Measurements from ENCODE around the gene INPP4B. TPM values are rescaled to one million over a fixed set of nuclear protein-coding genes. Genes with fewer than 3 reads are reported as not detected.

INPP4B gene
- total RNA-seq, 1 donor from 2014 or later = 32.7 TPM

DNA sequence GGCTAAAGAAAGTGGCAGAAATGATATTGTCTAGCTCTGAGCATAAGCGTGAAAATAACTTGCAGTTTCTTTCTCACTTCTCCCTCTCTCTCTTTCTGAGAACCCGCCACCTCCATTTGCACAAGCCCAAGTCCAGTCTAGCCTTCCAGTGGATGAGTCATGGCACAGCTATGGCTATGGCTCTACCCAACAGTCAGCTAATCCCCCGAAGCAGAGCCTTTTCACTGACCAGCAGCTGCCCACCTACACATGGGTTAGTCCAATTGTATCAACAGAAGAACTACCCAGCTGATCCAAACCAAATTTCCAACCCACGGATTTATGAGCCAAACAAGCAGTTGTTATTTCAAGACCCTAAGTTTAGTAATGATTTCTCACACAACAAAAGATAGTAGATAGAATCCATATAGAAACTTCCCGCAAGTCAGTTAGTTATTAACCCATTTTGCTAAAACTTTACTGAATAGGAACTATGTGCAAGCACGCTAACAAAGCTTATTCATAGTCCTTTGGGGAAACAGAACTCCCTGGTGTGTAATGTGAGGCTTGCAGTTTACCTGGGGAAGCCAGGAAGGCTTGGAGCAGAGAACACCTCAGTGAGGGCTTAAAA is 282.3 kb downstream of the INPP4B start:
- no peak for DNase-seq (ENCODE audit: low spot score in 2 of 2)
- H3K4me3 ChIP-seq = no peak overlapping the region
- intact Hi-C loops (cut with DNase I) = no loop called here
- H3K9me3 ChIP-seq = no peaks in the 10 kb centered on the region
- peaks cover 0 to 5% of the 10 kb centered on the region in 2 donors for H3K4me1 ChIP-seq
- H3K36me3 ChIP-seq = no peaks in the 10 kb centered on the region
- TF ChIP-seq, protein P1, sequence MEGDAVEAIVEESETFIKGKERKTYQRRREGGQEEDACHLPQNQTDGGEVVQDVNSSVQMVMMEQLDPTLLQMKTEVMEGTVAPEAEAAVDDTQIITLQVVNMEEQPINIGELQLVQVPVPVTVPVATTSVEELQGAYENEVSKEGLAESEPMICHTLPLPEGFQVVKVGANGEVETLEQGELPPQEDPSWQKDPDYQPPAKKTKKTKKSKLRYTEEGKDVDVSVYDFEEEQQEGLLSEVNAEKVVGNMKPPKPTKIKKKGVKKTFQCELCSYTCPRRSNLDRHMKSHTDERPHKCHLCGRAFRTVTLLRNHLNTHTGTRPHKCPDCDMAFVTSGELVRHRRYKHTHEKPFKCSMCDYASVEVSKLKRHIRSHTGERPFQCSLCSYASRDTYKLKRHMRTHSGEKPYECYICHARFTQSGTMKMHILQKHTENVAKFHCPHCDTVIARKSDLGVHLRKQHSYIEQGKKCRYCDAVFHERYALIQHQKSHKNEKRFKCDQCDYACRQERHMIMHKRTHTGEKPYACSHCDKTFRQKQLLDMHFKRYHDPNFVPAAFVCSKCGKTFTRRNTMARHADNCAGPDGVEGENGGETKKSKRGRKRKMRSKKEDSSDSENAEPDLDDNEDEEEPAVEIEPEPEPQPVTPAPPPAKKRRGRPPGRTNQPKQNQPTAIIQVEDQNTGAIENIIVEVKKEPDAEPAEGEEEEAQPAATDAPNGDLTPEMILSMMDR (IDR thresholded peaks at IDR 0.05) = no peak
- H3K27me3 ChIP-seq = no peaks in the 10 kb centered on the region
- no peak overlapping the region for H3K27ac ChIP-seq

DNA sequence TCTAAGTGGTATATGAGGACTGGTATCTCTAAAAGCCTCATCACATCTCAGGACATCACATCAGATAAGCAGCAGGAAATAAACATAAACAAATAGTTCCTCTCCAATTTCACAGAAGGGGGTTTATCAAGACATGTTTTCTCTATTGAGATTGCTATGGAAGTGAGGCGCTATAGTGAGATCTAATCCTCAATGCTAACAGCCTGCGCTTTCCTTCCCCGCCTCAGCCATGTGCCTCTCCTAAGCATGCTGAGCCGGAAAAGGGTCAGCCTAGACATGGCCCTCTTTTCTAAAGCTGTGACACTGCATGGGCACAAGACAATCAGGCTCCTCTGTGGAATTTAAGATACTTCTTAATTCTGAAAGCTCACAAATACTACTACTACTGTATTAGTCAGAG is 286.1 kb downstream of the INPP4B start:
- H3K4me1 ChIP-seq = no peaks in the 10 kb centered on the region
- H3K9me3 ChIP-seq = no peaks in the 10 kb centered on the region
- no peak for DNase-seq (ENCODE audit: low spot score in 2 of 2)
- TF ChIP-seq, protein P1 (IDR thresholded peaks at IDR 0.05) = no peak
- H3K27ac ChIP-seq = no peak overlapping the region
- intact Hi-C loops (cut with DNase I) = no loop called here
- H3K27me3 ChIP-seq = no peaks in the 10 kb centered on the region
- H3K36me3 ChIP-seq = no peaks in the 10 kb centered on the region
- no peak overlapping the region for H3K4me3 ChIP-seq

DNA sequence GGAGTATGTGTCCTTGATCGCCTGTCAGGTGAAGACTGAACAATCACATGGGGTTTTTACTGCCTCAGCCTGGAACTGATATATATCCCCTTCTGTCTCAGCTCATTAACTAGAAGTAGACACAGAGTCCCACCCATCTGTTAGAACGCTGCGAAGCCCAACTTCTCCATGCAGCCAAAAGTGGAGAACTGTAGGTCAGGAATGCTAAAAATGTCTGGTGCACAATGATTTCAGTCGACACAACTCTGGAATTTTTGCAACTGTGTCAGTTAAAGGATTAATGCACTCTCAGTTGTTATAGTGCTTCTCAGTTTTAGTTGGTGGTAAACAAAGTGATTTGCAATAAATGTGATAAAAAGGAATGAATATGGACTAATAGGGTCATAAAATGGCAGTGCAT is 287.2 kb downstream of the INPP4B start:
- no peak overlapping the region for H3K4me3 ChIP-seq
- H3K9me3 ChIP-seq = no peaks in the 10 kb centered on the region
- intact Hi-C loops (cut with DNase I) = no loop called here
- no peaks in the 10 kb centered on the region for H3K36me3 ChIP-seq
- H3K27me3 ChIP-seq = no peaks in the 10 kb centered on the region
- no peak for DNase-seq (ENCODE audit: low spot score in 2 of 2)
- TF ChIP-seq, protein P1 (IDR thresholded peaks at IDR 0.05) = no peak
- no peak overlapping the region for H3K27ac ChIP-seq
- no peaks in the 10 kb centered on the region for H3K4me1 ChIP-seq

DNA sequence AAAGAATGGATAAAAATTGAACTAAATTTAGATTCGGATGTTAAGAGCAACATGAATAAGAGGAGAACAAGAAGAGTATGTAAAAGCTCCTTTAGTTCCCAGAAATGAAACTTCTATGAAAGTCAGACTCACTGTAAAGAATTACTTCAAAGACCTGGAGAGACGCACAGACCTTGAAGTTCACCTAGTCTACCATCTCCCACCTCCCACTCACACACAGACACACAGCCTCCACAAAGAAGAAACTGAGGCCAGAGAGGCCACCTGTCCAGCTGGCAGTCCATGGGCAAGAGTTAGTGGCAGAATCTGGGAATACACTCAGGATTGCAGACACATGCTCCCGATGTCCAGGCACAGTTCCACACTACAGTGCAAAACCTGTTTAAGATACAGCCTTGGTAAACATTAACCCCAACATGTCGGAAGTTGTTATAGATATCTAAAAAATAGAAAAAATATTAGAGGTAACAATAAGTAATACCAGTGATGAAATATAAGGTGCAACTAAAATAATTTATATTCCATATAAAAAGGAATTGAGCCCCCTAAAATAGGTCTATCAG is 288.8 kb downstream of the INPP4B start:
- TF ChIP-seq, protein P1 (IDR thresholded peaks at IDR 0.05) = no peak
- Histone ChIP-seq H3K9me3 (no peaks in the 10 kb centered on the region), H3K4me3 (no peak overlapping the region), H3K27ac (no peak overlapping the region), H3K27me3 (no peaks in the 10 kb centered on the region), H3K36me3 (no peaks in the 10 kb centered on the region), H3K4me1 (no peaks in the 10 kb centered on the region)
- no peak for DNase-seq (ENCODE audit: low spot score in 2 of 2)
- intact Hi-C loops (cut with DNase I) = no loop called here

DNA sequence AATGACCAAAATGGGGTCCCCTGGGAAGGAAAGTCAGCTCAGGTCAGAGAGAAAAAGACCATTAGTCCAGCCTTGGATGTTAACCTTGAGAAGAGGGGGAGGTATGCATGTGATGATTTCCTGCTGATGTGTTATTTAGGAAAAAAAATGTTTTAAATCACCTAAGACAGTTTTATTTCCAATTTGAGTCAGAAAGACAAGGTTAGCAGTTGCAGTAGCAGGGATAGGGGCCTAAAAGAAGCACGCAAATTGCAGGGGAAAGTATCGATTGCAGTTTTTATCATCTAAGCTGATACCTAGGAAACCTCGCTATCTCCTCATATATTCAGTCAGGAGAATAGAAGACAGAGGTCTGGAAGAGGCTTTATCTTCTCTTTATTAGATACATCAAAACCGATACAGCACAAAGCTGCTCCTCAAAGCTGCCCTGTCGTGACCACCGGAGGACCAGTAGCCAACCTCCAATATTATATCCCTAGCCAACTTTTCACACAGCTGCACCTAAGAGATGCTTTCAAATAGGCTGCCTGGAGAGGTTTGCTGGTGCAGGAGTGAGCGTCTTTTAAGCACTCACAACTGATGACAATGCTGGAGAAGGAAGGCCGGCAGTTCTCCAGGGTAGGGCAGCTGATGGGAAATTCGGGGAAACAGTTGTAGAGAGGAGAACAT is 289.4 kb downstream of the INPP4B start:
- intact Hi-C loops (cut with DNase I) = no loop called here
- TF ChIP-seq, protein P1 (IDR thresholded peaks at IDR 0.05) = no peak
- Histone ChIP-seq H3K9me3 (no peaks in the 10 kb centered on the region), H3K27me3 (no peaks in the 10 kb centered on the region), H3K4me1 (no peaks in the 10 kb centered on the region), H3K36me3 (no peaks in the 10 kb centered on the region), H3K27ac (no peak overlapping the region), H3K4me3 (no peak overlapping the region)
- no peak for DNase-seq (ENCODE audit: low spot score in 2 of 2)

Measured in ascending aorta (tissue), 2 donors.